ENCODE measurements around the gene AMBP. TPM values are rescaled to one million over a fixed set of nuclear protein-coding genes. Genes with fewer than 3 reads are reported as not detected.

The AMBP gene
- polyA plus RNA-seq, 2 of the 4 experiments (the other 2 are of a cell fraction) = 6.1 to 9.4 TPM

GRCh38 chr9:114026335-114026734, 51.8 kb downstream of the AMBP start (continued):
- no peak for TF ChIP-seq GATA3 (IDR thresholded peaks at IDR 0.05; ENCODE audit: borderline replicate concordance)
- TF ChIP-seq HOXB5 (CRISPR knock-in tag; IDR thresholded peaks at IDR 0.05) = no peak

GRCh38 chr9:114025760-114026159, 52.3 kb downstream of the AMBP start:
- FAIRE-seq = no peak
- Histone ChIP-seq H3K27ac (no peak overlapping the region), H3K9me3 (peaks cover 30% of the 10 kb centered on the region), H3K4me1 (no peaks in the 10 kb centered on the region), H3K4me3 (no peak overlapping the region), H3K4me2 (no peak overlapping the region)
- no peak for DNase-seq (ENCODE audit: low read depth in 1 of 2, low spot score in 1 of 2)
- WGBS (ENCODE audit: missing lambda C conversion rate) = 93% methylated on average over 5 of the region's 5 CpGs
- TF ChIP-seq POLR2AphosphoS2 (conservative IDR thresholded peaks at IDR 0.05; ENCODE audit: low read length) (no peak), PBX3 (IDR thresholded peaks at IDR 0.05) (no peak), ZNF302 (CRISPR knock-in tag; IDR thresholded peaks at IDR 0.05) (no peak), FOXS1 (CRISPR knock-in tag; IDR thresholded peaks at IDR 0.05) (no peak), ZC3H11A (IDR thresholded peaks at IDR 0.05) (no peak), CBX2 (IDR thresholded peaks at IDR 0.05; ENCODE audit: borderline replicate concordance, low read depth) (no peak), ELK1 (IDR thresholded peaks at IDR 0.05; ENCODE audit: low read depth, low read length) (no peak), USF2 (IDR thresholded peaks at IDR 0.05) (no peak), KDM5A (IDR thresholded peaks at IDR 0.05) (no peak), NR3C1 (IDR thresholded peaks at IDR 0.05) (no peak), MYC (IDR thresholded peaks at IDR 0.05; ENCODE audit: borderline replicate concordance, low read length) (no peak), CTCF (IDR thresholded peaks at IDR 0.05) (no peak), HOXB13 (CRISPR knock-in tag; IDR thresholded peaks at IDR 0.05; ENCODE audit: low read depth) (no peak), CHD2 (IDR thresholded peaks at IDR 0.05; ENCODE audit: low read length, partially characterized antibody) (no peak), RAD21 (conservative IDR thresholded peaks at IDR 0.05 in 1 of 2, IDR thresholded peaks at IDR 0.05 in 1 of 2) (no peak), TP53 (CRISPR knock-in tag; IDR thresholded peaks at IDR 0.05) (no peak), MAZ (IDR thresholded peaks at IDR 0.05; ENCODE audit: borderline replicate concordance, low read depth, low read length) (no peak), RFX5 (IDR thresholded peaks at IDR 0.05) (no peak)
- no peak for ATAC-seq
- ChIA-PET CTCF (interaction anchor here (1.9 to 3.8 kb wide), 2 partner anchors 8 to 12 kb away, joined by 4 to 20 read pairs; no protein-coding TSS in a partner anchor), POLR2A (no interaction called here)

GRCh38 chr9:114025196-114025753, 52.8 kb downstream of the AMBP start:
- POLR2A ChIA-PET = no interaction called here
- CTCF ChIA-PET = interaction anchor here (3.8 kb wide), 1 partner anchor 9 kb away, joined by 20 read pairs; no protein-coding TSS in a partner anchor
- H3K9me3 ChIP-seq = peaks cover 31% of the 10 kb centered on the region
- H3K27ac ChIP-seq = no peak overlapping the region
- FAIRE-seq (no peak), ATAC-seq (no peak), DNase-seq (ENCODE audit: low read depth in 1 of 2, low spot score in 1 of 2) (no peak)
- no peaks in the 10 kb centered on the region for H3K4me1 ChIP-seq
- TF ChIP-seq REST (IDR thresholded peaks at IDR 0.05) (no peak), BHLHE40 (IDR thresholded peaks at IDR 0.05; ENCODE audit: low read depth, low read length) (no peak), HOXA7 (CRISPR knock-in tag; IDR thresholded peaks at IDR 0.05) (no peak), POLR2A (IDR thresholded peaks at IDR 0.05; ENCODE audit: low read length) (no peak), FOXS1 (CRISPR knock-in tag; IDR thresholded peaks at IDR 0.05) (no peak), NPAS2 (CRISPR knock-in tag; IDR thresholded peaks at IDR 0.05; ENCODE audit: borderline replicate concordance) (no peak)
- WGBS (ENCODE audit: missing lambda C conversion rate) = 95% methylated on average over 3 of the region's 3 CpGs
- no peak overlapping the region for H3K4me2 ChIP-seq
- no peak overlapping the region for H3K4me3 ChIP-seq

Measured in A549 (cell line).